HG03439 (cell line): ENCODE results near the gene SLC39A1.

ENCODE experiments used
- ATAC-seq: cut with Tn5 transposase; IDR thresholded peaks from one replicate; pipeline ENCODE4 v1.9.1; 2021; ENCODE audit warnings: mild to moderate bottlenecking, moderate library complexity; ENCODE audit not compliant: unreplicated experiment

SLC39A1 gene

GRCh38 chr1:153977250-153978240 is 14.2 kb upstream of the SLC39A1 start, which contains the start of gene JTB:
JTB (minus strand) TSS chr1:153977674; CDS start chr1:153977252, 422 bp downstream.
- peak; percentile 58 for ATAC-seq

GRCh38 chr1:153976819-153977249 is 13.5 kb upstream of the SLC39A1 start:
- peak; percentile 2 for ATAC-seq

GRCh38 chr1:153973525-153973924 is 10.2 kb upstream of the SLC39A1 start:
- no peak for ATAC-seq

- ATAC-seq: no peak
These were observed 9.7 kb upstream of the SLC39A1 start for GRCh38 chr1:153973071-153973470.

GRCh38 chr1:153970346-153970745 is 7.0 kb upstream of the SLC39A1 start:
- ATAC-seq: no peak

GRCh38 chr1:153968972-153969371 is 5.6 kb upstream of the SLC39A1 start:
- ATAC-seq: no peak

GRCh38 chr1:153968408-153968807 is 5.1 kb upstream of the SLC39A1 start:
- ATAC-seq: no peak

GRCh38 chr1:153968000-153968363 is 4.6 kb upstream of the SLC39A1 start:
- ATAC-seq: no peak

GRCh38 chr1:153967107-153967999 is 4.0 kb upstream of the SLC39A1 start, which contains the start of gene CREB3L4:
CREB3L4 (plus strand) TSS chr1:153967902; CDS start chr1:153968526, 624 bp downstream.
- peak; percentile 70 for ATAC-seq

- ATAC-seq: no peak
These were observed 554 bp upstream of the SLC39A1 start for GRCh38 chr1:153963850-153964331.

- no peak for ATAC-seq
These were observed 978 bp downstream of the SLC39A1 start for GRCh38 chr1:153962088-153963029.

GRCh38 chr1:153961421-153961820 is 1.9 kb downstream of the SLC39A1 start:
- no peak for ATAC-seq

GRCh38 chr1:153960206-153960605 is 3.1 kb downstream of the SLC39A1 start:
- no peak for ATAC-seq

GRCh38 chr1:153959454-153959853 is 3.9 kb downstream of the SLC39A1 start:
- no peak for ATAC-seq

- peak; percentile 3 for ATAC-seq
These were observed 4.4 kb downstream of the SLC39A1 start for GRCh38 chr1:153958961-153959260.

- ATAC-seq: peak; percentile 77
These were observed 5.0 kb downstream of the SLC39A1 start, which contains the start of gene CRTC2 for GRCh38 chr1:153958111-153958960. CRTC2 (minus strand) TSS chr1:153958612; CDS start chr1:153958497, 115 bp downstream.

GRCh38 chr1:153957744-153958110 is 5.6 kb downstream of the SLC39A1 start:
- peak; percentile 7 for ATAC-seq

- ATAC-seq: no peak
These were observed 6.2 kb downstream of the SLC39A1 start for GRCh38 chr1:153956997-153957715.

- ATAC-seq: no peak
These were observed 8.5 kb downstream of the SLC39A1 start for GRCh38 chr1:153954826-153955225.
